Osteocyte (in vitro differentiated cells): Measurements from ENCODE around the gene C2CD4A. TPM values are rescaled to one million over a fixed set of nuclear protein-coding genes. Genes with fewer than 3 reads are reported as not detected.

Source experiments
- DNase-seq: peaks from one replicate; pipeline ENCODE4 v3.0.0; 2021; ENCODE audit warnings: mixed read lengths; ENCODE audit not compliant: unreplicated experiment; ENCODE audit errors: extremely low spot score
- H3K27ac Mint-ChIP-seq: one replicate; pipeline ENCODE4 v1.8.0; 2021; ENCODE audit warnings: mild to moderate bottlenecking, mixed read lengths; ENCODE audit not compliant: unreplicated experiment
- H3K27me3 Mint-ChIP-seq: one replicate; pipeline ENCODE4 v1.8.0; 2021; ENCODE audit warnings: mixed read lengths; ENCODE audit not compliant: unreplicated experiment
- H3K36me3 Mint-ChIP-seq: one replicate; pipeline ENCODE4 v1.8.0; 2021; ENCODE audit warnings: mixed read lengths; ENCODE audit not compliant: unreplicated experiment
- H3K4me1 Mint-ChIP-seq: one replicate; pipeline ENCODE4 v1.8.0; 2021; ENCODE audit warnings: mixed read lengths; ENCODE audit not compliant: unreplicated experiment
- H3K4me3 Mint-ChIP-seq: one replicate; pipeline ENCODE4 v1.8.0; 2021; ENCODE audit warnings: mild to moderate bottlenecking, moderate library complexity, mixed read lengths; ENCODE audit not compliant: unreplicated experiment
- H3K9me3 Mint-ChIP-seq: one replicate; pipeline ENCODE4 v1.8.0; 2021; ENCODE audit warnings: mixed read lengths; ENCODE audit not compliant: unreplicated experiment
- total RNA-seq: library from RNA; stranded (reverse); gene quantifications from 2 replicates; pipeline ENCODE4 v1.2.1, GENCODE V29; 2021
- TF ChIP-seq, protein P1 (sequence below): fragments of 200-600 bp; sonication (generic); IDR thresholded peaks from 2 replicates; pipeline ENCODE4 v1.5.0; 2021; ENCODE audit warnings: antibody characterized with exemption, mild to moderate bottlenecking, moderate library complexity

The C2CD4A gene
- total RNA-seq, 1 donor from 2014 or later, result not detected

DNA sequence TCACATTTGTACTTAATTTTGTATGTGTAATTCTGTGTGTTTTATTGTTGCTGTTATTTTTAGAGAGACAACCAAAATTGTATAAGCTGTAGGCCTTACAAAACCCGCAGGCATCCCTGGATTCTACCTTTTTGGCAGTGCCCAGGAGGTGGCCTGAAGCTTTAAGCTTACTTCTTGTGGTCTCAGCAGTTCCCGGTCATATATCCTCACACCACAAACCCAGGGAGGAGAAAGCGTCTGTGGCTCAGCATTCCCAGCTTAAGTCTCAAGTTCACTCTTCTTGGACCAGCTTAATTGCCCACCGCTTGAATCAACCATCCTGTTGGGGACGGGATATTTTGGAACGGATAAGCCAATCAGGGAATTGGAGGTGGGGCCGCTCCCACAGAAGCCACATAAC, 36.7 kb downstream of the C2CD4A start:
- H3K36me3 Mint-ChIP-seq, result no peaks in the 10 kb centered on the region
- H3K4me1 Mint-ChIP-seq, result no peaks in the 10 kb centered on the region
- TF ChIP-seq, protein P1, sequence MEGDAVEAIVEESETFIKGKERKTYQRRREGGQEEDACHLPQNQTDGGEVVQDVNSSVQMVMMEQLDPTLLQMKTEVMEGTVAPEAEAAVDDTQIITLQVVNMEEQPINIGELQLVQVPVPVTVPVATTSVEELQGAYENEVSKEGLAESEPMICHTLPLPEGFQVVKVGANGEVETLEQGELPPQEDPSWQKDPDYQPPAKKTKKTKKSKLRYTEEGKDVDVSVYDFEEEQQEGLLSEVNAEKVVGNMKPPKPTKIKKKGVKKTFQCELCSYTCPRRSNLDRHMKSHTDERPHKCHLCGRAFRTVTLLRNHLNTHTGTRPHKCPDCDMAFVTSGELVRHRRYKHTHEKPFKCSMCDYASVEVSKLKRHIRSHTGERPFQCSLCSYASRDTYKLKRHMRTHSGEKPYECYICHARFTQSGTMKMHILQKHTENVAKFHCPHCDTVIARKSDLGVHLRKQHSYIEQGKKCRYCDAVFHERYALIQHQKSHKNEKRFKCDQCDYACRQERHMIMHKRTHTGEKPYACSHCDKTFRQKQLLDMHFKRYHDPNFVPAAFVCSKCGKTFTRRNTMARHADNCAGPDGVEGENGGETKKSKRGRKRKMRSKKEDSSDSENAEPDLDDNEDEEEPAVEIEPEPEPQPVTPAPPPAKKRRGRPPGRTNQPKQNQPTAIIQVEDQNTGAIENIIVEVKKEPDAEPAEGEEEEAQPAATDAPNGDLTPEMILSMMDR, result no peak
- H3K27me3 Mint-ChIP-seq, result peaks cover 11% of the 10 kb centered on the region
- DNase-seq, result no peak
- H3K27ac Mint-ChIP-seq, result no peak overlapping the region
- H3K9me3 Mint-ChIP-seq, result no peaks in the 10 kb centered on the region
- no peak overlapping the region for H3K4me3 Mint-ChIP-seq

DNA sequence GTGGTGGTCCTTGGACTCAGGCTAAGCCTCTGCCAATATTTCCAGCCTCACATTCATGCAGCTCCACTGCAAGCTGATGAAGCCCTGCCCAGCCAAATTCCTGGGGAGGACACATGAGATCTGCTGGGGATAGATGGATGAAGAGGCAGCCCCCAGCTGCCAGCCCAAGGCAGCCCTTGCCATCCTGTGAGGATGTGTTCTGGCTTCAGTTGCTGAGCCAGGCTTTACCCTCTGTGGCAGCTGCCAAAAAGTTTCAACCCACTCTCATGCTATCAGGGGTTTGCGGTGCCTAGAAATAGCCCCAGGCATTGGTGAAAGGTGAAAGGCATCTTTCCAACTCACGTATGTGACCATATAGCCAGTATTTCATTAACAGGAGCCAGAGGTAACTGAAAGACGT, 37.6 kb downstream of the C2CD4A start:
- no peaks in the 10 kb centered on the region for H3K9me3 Mint-ChIP-seq
- H3K27me3 Mint-ChIP-seq, result peaks cover 8% of the 10 kb centered on the region
- no peak overlapping the region for H3K4me3 Mint-ChIP-seq
- no peak for DNase-seq
- H3K27ac Mint-ChIP-seq, result no peak overlapping the region
- H3K36me3 Mint-ChIP-seq, result no peaks in the 10 kb centered on the region
- H3K4me1 Mint-ChIP-seq, result no peaks in the 10 kb centered on the region
- TF ChIP-seq, protein P1, result no peak

DNA sequence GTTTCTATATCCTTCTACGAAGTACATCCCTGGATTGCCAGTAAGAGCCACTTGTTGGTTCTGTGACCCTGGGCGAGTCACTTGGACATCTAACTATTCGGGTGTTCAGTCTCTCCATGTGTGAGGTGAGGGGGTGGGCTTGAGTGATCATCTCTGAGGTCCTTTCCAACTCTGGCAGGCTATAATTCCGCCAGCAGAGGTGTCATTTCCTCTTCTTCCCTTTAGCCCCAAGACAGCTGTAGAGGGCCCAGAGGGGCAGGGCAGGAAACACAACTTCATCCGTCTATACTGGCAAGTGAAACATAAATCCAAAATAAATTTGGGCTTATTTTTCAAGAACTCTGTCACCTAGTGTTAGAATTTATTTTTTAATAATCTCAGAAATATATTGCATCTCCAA, 38.1 kb downstream of the C2CD4A start:
- H3K36me3 Mint-ChIP-seq, result no peaks in the 10 kb centered on the region
- peaks cover 2% of the 10 kb centered on the region for H3K4me1 Mint-ChIP-seq
- H3K9me3 Mint-ChIP-seq, result no peaks in the 10 kb centered on the region
- H3K27me3 Mint-ChIP-seq, result peaks cover 8% of the 10 kb centered on the region
- TF ChIP-seq, protein P1, result no peak
- DNase-seq, result no peak
- H3K4me3 Mint-ChIP-seq, result no peak overlapping the region
- no peak overlapping the region for H3K27ac Mint-ChIP-seq

DNA sequence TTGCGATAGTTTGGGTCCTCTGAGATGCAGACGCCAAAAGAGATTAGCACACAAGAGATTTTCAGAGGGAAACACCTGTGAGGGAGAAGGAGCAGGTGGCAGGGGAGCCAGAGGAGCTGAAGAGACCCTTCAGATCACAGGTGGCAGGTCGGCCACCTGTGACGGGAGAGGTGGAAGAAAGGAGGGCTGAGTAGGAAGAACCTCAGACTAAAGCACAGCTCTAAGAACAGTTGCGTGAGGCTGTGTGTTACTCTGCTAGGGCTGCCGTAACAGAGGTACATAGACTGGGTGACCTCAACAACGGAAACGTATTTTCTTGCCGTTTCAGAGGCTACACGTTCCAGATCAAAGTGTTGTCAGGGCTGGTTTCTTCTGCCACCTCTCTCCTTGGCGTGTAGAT, 38.5 kb downstream of the C2CD4A start:
- TF ChIP-seq, protein P1, result no peak
- no peak overlapping the region for H3K27ac Mint-ChIP-seq
- no peak for DNase-seq
- peaks cover 6% of the 10 kb centered on the region for H3K4me1 Mint-ChIP-seq
- no peak overlapping the region for H3K4me3 Mint-ChIP-seq
- H3K36me3 Mint-ChIP-seq, result no peaks in the 10 kb centered on the region
- no peaks in the 10 kb centered on the region for H3K9me3 Mint-ChIP-seq
- peaks cover 8% of the 10 kb centered on the region for H3K27me3 Mint-ChIP-seq

DNA sequence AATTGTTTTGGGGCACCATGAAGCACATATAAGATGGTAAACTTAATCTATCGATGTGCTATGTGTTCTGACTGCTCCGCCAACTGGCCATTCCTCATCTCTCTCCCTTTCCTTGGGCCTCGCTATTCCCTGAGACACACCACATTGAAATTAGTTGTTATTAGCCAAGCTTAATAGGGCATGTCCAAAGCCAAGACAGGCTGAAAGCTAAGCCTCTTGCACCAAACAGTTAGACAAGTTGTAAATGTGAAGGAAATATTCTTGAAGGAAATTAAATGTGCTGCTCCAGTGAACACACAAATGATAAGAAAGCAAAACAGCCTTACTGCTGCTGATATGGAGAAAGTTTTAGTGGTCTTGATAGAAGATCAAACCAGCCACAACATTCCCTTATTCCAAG, 39.3 kb downstream of the C2CD4A start:
- Mint-ChIP-seq H3K4me3 (no peak overlapping the region), H3K27ac (no peak overlapping the region), H3K4me1 (peaks cover 13% of the 10 kb centered on the region), H3K9me3 (no peaks in the 10 kb centered on the region), H3K27me3 (peaks cover 8% of the 10 kb centered on the region), H3K36me3 (no peaks in the 10 kb centered on the region)
- TF ChIP-seq, protein P1, result no peak
- DNase-seq, result no peak
